ENCODE results near the gene NFKB2.

Gene NFKB2

GRCh38 chr10:102395400-102396316 is at the start of gene NFKB2:
TSS of gene NFKB2 (plus strand) at chr10:102395705. CDS start at chr10:102395960, 255 bp downstream.
- peak; percentile 73 to 85 (median 80) for DNase-seq

GRCh38 chr10:102347236-102347828 is 48.2 kb upstream of the NFKB2 start:
- DNase-seq: no peak

- peak; percentile 47 to 57 (median 52) for DNase-seq
These were observed 43.3 kb upstream of the NFKB2 start for GRCh38 chr10:102352066-102352715.

- no peak for DNase-seq
These were observed 41.1 kb upstream of the NFKB2 start for GRCh38 chr10:102354451-102354850.

- no peak for DNase-seq
These were observed 36.7 kb upstream of the NFKB2 start for GRCh38 chr10:102358712-102359382.

- no peak for DNase-seq
These were observed 28.1 kb upstream of the NFKB2 start for GRCh38 chr10:102367441-102367840.

GRCh38 chr10:102368077-102368476 is 27.4 kb upstream of the NFKB2 start:
- no peak for DNase-seq

GRCh38 chr10:102371295-102371694 is 24.2 kb upstream of the NFKB2 start:
- DNase-seq: no peak

GRCh38 chr10:102375250-102375649 is 20.3 kb upstream of the NFKB2 start:
- DNase-seq: no peak

- no peak for DNase-seq
These were observed 19.6 kb upstream of the NFKB2 start for GRCh38 chr10:102375867-102376266.

GRCh38 chr10:102376901-102377300 is 18.6 kb upstream of the NFKB2 start:
- no peak for DNase-seq

- no peak for DNase-seq
These were observed 16.1 kb upstream of the NFKB2 start for GRCh38 chr10:102379383-102379782.

- DNase-seq: no peak
These were observed 13.5 kb upstream of the NFKB2 start for GRCh38 chr10:102381983-102382382.

- DNase-seq: no peak
These were observed 12.6 kb upstream of the NFKB2 start for GRCh38 chr10:102382871-102383270.

- DNase-seq: no peak
These were observed 11.5 kb upstream of the NFKB2 start for GRCh38 chr10:102384053-102384452.

GRCh38 chr10:102384606-102385429 is 10.7 kb upstream of the NFKB2 start:
- no peak for DNase-seq

GRCh38 chr10:102389894-102390293 is 5.6 kb upstream of the NFKB2 start:
- DNase-seq: no peak

- DNase-seq: no peak
These were observed 3.2 kb upstream of the NFKB2 start for GRCh38 chr10:102392306-102392705.

- DNase-seq: no peak
These were observed 2.0 kb upstream of the NFKB2 start for GRCh38 chr10:102393411-102394078.

- DNase-seq: peak; percentile 96 to 100 (median 98)
These were observed 1.3 kb upstream of the NFKB2 start for GRCh38 chr10:102394079-102394800.

Measured in activated CD4-positive, CD25-positive, alpha-beta regulatory T cell (primary cell).